ENCODE data around the gene USP5.
"Not testable (repeated sequence)": the region's sequence is repeated elsewhere in the genome, so short reads cannot be mapped to it uniquely, and the experiment has no call there.

The USP5 gene

GRCh38 chr12:6865307-6865706, 13.4 kb downstream of the USP5 start:
- not testable (repeated sequence) for DNase-seq (ENCODE audit: low spot score)

DNA sequence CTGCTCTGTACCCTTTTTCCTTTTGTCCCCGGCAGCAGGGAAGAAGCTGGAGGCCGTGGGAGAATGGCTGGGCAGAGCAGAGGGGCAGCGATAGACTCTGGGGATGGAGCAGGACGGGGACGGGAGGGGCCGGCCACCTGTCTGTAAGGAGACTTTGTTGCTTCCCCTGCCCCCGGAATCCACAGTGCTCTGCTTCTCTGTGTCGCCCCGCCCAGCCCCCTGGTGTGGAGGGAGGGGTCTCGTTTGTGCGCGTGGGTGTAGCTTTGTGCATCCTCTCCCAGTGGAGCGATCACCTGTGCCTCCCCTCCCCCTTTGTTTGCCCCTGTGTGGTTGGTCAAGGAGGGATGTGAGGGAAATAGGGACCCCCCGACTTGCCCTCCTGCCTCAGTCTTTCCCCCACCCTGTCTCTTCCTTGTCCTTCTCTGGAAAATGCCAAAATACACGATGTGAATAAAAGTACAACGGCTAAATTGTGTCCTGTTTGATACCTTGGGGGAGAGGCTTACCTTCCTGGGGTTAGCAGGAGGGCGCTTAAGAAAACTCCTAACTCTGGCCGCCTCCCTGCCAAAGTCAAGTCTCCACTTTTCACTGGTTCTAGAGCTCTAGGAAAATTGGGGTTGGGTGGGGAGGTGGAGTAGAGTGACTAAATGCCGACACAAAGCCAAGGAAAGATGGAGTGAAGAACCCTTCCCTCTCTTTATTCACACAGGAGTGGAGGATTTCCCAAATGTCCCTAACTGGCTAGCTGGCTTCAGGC, 14.4 kb downstream of the USP5 start:
- no peak for DNase-seq (ENCODE audit: low spot score)

GRCh38 chr12:6866920-6867412, 15.0 kb downstream of the USP5 start:
- no peak for DNase-seq (ENCODE audit: low spot score)

DNA sequence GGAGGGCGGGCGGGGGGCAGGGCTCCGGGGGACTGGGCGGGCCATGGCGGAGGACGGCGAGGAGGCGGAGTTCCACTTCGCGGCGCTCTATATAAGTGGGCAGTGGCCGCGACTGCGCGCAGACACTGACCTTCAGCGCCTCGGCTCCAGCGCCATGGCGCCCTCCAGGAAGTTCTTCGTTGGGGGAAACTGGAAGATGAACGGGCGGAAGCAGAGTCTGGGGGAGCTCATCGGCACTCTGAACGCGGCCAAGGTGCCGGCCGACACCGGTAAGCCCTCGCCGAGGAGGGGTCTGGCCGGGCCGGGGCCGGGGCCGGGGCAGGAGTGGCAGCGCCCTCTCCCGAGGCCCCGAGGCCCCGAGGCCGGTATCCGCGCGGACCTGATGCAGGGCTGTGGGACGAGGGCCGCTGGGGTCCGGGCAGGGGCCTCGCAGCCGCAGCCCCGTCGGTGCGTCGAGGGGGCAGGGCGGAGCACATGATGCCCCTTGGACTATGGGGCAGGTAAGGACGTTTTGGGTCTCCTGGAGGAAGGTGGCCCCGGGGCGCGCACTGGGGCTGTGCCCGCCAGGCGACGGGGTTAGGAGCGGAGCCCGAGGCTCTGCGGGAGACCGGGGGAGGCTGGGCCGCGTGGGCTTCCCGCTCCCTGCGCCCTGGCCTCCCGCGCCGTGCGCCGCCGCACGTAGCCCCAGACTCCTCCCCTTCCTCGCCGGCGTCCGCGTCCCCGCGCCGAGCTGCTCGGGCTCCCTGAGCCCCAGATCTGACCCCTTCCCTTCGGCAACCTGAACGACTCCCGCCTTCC, 15.7 kb downstream of the USP5 start, which contains the start of gene TPI1:
Gene TPI1 (plus strand): TSS at position 119 of the 798 bp plus-strand sequence. CDS start 36 bp downstream, at position 155.
- DNase-seq (ENCODE audit: low spot score): peak; percentile 84

GRCh38 chr12:6868211-6869048, 16.5 kb downstream of the USP5 start:
- DNase-seq (ENCODE audit: low spot score): no peak

DNA sequence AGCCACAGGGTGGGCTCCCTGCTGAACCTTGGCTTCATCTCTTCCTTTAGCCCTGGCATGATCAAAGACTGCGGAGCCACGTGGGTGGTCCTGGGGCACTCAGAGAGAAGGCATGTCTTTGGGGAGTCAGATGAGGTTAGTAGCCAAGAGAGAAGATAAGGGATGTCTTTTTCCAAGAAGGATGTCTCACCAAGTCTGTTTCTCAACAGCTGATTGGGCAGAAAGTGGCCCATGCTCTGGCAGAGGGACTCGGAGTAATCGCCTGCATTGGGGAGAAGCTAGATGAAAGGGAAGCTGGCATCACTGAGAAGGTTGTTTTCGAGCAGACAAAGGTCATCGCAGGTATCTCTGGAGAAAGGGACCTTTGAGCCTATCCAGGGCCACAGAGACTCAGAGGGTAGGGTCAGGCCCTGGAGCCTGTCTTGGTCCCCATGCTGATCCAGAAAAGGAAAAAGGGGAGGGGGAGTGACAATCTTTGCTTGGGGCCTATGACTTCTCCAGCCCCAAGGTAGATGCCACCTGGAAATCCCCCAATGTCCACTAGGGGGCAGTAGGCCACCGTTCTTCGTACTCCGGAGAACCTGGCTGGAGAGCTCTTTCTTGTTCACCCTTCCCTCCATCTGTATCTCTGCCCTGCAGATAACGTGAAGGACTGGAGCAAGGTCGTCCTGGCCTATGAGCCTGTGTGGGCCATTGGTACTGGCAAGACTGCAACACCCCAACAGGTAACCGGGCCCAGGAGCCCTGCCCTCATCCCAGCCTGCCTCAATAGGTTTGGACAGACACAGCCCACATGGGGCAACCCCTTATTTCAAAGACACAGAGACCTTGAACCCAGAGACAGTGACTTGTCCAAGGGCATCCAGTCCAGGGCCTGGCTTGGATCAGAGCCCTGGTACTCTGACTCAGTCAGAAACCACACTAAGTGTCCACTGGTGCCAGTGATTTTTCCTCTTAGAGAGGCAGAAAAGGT, 17.4 kb downstream of the USP5 start:
- DNase-seq (ENCODE audit: low spot score): peak; percentile 72

GRCh38 chr12:6870304-6870703, 18.4 kb downstream of the USP5 start:
- not testable (repeated sequence) for DNase-seq (ENCODE audit: low spot score)

DNA sequence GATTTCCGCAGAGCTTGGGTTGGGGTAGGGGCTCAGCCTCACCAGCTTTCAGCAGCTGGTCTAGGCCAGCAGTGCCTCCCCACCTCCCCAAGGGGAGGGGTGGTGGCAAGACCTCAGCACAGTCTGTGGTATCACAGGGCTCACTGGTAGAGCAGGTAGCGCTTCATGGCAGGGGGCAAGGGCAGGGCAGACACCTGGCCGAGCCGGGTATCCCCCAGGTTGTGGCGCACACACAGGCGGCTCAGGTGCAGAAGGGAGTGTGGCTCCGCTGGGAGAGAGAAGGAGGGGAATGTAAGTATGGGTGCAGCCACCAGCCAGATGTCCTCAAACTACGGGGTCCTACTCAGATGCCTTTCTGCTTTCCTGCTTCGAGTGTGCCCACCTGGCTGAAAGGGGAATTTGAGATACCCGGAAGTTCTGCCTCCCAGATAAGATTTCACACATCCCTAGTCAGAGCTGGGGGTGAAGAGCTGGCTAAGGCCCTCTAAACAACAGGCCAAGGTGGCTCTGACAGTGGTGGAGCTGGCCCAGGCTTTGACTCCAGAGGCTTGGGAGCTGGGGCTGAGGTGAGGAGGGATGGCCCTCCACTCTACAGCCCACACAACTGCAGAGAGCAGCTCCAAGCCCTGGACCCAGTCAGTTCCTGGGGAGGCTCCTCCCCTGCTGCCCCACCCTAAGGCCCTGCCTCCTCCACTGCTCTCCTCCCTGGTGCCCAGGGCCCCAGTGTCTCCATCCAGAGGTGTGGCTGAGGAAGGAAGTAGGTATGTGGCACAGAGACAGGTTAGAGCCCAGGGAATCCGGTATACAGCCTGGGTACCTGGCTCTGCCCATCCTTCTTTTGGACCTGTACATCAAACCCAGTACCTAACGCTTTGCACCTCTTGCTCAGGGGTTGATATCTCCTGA, 19.4 kb downstream of the USP5 start:
- DNase-seq (ENCODE audit: low spot score): no peak

DNA sequence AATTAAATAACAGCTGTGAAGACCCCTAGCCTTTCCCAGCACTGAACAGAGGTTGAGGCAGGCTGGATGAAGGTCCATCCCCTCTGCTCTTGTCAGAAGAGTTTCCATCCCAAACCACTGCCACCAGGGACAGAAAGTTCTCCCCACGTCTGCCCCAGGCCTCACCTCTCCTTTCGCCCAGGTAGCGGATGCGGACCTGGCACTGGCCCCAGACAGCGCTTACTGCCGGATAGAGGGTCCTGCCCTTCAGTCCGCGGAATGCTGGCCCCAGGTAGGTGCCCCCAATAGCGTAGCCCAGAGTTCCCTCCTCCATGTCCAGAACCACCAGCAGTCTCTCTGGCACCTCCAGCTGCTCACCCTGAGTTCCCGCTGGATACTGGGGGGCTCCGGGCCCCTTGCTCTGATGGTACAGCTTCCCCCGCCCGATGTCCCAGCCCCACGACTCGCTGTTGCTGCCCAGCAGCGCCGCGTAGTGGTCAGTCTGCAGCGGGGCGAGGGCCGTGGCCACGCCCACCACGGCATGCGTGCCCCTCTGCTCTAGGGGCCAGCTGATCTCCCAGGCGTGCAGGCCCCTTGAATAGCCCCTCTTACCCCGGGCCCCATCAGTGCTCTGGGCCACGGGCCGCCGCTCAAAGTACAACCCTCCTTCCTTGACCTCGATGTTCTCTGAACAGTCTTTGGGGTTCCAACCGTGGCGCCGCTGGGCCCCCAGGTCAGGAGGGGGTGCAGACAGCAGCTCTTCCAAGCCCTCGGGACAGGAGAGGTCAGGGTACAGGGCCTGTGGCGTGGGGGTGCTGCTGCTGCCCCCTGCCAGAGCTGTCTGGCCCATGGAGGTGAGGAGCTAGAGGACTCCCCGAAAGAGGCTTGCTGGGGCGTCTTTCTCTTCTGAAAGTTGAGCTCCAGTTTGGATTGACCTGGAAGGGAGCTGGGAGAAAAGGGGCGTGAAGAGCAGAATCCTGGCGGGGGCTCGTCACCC, 20.4 kb downstream of the USP5 start:
- DNase-seq (ENCODE audit: low spot score): peak; percentile 78

DNA sequence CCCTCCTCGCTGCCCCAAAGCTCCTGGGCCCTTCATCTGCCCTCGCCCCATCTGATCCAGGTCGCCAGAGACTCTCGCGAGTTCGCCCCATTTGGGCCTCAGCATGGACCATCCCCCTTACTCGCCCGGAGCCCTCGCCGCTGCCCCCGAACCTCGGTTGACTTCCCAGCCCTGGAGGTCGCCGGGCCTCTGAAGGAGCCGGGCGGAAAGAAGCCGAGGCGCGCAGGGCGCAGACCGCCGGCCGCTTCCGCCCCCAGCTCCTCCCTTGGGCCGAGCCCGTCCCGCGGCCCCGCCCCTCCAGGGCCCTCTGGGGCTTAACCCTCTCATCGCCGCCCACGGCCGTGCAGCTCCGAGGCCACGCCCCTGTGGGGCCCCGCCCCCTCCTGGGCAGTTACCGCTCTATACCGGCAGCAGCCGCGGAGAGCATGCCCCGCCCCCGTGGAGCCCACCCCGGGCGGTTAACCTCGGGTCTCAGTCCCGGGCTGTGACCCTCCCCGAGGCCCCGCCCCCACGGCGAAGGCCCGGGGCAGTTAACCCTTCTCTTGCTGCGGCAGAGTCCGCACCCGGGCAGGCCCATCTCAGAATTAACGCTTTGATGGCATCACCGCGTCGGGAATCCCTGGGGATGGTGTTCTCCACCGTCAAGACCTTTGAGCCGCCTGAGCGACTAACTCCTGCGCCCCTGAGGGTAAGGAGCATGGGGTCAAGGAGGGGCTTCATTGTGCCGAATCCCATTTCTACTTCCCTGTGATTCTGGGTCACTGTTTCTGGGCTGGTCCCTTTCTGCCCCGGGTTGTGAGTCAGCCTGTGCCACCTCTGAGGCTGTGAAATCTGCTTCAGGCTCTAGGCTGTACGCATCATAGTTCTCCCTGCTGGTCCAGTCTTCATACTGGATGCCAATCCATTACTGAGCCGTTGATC, 21.4 kb downstream of the USP5 start, which contains the start of gene SPSB2:
Gene SPSB2 (minus strand): TSS at position 210 of the 921 bp plus-strand sequence. CDS start 402 bp downstream, outside the sequence.
- peak; percentile 92 for DNase-seq (ENCODE audit: low spot score)

DNA sequence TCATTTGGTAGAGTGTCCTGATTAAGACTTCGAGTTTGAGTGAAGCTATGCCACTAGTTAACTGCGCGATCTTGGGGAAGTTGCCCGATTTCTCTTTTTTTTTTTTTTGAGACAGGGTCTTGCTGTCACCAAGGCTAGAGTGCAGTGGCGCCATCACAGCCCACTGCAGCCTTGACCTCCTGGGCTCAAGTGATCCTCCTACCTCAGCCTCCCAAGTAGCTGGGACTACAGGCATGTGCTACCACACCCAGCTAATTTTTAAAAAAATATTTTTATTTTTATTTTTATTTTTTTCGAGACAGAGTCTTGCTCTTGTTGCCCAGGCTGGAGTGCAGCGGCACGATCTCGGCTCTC, 22.0 kb downstream of the USP5 start:
- not testable (repeated sequence) for DNase-seq (ENCODE audit: low spot score)

DNA sequence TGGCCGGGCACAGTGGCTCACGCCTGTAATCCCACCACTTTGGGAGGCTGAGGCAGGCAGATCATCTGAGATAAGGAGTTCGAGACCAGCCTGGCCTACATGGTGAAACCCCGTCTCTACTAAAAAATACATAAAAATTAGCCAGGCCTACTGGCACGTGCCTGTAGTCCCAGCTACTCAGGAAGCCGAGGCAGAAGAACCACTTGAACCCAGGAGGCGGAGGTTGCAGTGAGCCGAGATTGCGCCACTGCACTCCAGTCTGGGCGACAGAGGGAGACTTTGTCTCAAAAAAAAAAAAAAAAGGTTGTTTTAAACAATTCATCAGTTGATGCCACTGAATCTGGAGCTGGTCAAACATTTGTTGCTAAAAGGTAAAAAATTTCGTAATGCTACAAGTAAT, 27.9 kb downstream of the USP5 start:
- not testable (repeated sequence) for DNase-seq (ENCODE audit: low spot score)

GRCh38 chr12:6883252-6883651, 31.3 kb downstream of the USP5 start:
- DNase-seq (ENCODE audit: low spot score): no peak

DNA sequence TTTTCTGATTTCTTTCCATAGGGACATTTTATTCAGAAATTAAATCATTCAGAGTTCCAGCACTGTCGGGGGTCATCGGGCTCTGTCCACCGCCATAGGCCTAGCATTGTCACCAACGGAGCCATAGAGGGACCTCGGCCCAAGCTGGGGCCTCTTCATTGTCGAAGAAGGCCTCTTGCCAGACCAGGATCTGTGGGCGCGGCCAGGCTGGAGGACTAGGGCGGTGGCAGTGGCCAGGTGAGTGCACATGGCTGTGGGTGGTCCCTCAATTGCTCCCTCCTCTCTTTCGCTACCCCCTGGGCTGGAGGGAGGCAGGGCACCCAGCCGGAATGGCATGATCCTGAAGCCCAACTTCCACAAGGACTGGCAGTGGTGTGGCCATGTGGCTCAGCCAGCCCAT, 31.7 kb downstream of the USP5 start:
- DNase-seq (ENCODE audit: low spot score): no peak

- DNase-seq (ENCODE audit: low spot score): no peak
These were observed 32.6 kb downstream of the USP5 start for GRCh38 chr12:6884539-6884938.

DNA sequence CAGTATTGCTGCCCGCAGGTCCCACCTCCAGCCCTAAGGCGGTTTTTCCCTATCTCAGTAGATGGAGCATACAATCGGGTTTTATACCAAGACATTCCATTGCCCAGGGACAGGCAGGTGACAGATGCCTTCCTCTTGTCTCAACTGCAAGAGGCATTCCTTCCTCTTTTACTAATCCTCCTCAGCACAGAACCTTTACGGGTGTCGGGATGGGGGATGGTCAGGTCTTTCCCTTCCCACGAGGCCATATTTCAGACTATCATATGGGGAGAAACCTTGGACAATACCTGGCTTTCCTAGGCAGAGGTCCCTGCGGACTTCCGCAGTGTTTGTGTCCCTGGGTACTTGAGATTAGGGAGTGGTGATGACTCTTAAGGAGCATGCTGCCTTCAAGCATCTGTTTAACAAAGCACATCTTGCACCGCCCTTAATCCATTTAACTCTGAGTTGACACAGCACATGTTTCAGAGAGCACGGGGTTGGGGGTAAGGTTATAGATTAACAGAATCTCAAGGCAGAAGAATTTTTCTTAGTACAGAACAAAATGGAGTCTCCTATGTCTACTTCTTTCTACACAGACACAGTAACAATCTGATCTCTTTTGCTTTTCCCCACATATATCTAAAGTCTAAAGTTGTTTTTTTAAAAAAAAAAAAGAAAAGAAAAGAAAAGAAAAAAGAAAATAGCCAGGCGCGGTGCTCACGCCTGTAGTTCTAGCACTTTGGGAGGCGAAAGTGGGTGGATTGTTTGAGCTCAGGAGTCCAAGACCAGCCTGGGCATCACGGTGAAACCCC, 34.5 kb downstream of the USP5 start:
- not testable (repeated sequence) for DNase-seq (ENCODE audit: low spot score)

DNA sequence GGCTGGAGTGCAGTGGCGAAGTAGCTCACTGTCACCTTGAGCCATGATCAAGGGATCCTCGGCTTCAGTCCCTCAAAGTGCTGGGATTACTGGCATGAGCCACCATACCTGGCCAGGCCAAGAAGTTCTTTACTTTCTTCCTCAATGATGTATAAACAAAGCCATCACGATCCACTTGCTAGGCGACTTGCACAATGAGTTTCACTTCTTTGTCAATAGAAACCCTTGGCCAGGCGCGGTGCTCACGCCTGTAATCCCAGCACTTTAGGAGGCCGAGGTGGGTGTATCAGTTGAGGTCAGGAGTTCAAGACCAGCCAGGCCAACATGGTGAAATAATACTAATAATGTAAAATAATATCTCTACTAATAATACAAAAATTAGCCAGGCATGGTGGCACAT, 35.5 kb downstream of the USP5 start:
- no peak for DNase-seq (ENCODE audit: low spot score)

All from globus pallidus (tissue), 1 donor.